Neural cell (in vitro differentiated cells): Measurements from ENCODE around the gene TSEN2. TPM values are rescaled to one million over a fixed set of nuclear protein-coding genes. Genes with fewer than 3 reads are reported as not detected.
"Not testable (repeated sequence)": the region's sequence is repeated elsewhere in the genome, so short reads cannot be mapped to it uniquely, and the experiment has no call there.

ENCODE experiments used
- H2AFZ ChIP-seq: fragments of 200-600, 300-800 bp; sonication (generic), shearing (Covaris generic); 2 replicates; pipeline ENCODE4 v1.6.0; 2014; ENCODE audit warnings: low read depth, mild to moderate bottlenecking, antibody characterized with exemption, low read length, moderate library complexity
- H3F3A ChIP-seq: fragments of 200-600 bp; shearing (Covaris generic); 2 replicates; pipeline ENCODE4 v1.6.1; 2016; ENCODE audit warnings: mild to moderate bottlenecking, moderate library complexity, mixed read lengths, antibody characterized with exemption, low read length; ENCODE audit not compliant: insufficient read depth, poor library complexity, severe bottlenecking
- H3K27ac ChIP-seq: fragments of 200-600, 300-800 bp; sonication (generic), shearing (Covaris generic); 2 replicates; pipeline ENCODE4 v1.5.1; 2014; ENCODE audit warnings: mild to moderate bottlenecking, low read length, moderate library complexity
- H3K27me3 ChIP-seq: fragments of 300-800, 200-600 bp; sonication (generic), shearing (Covaris generic); 2 replicates; pipeline ENCODE4 v1.6.0; 2014; ENCODE audit warnings: mild to moderate bottlenecking, low read depth, low read length, moderate library complexity; ENCODE audit not compliant: insufficient read depth
- H3K36me3 ChIP-seq: fragments of 300-800, 200-600 bp; sonication (generic), shearing (Covaris generic); 2 replicates; pipeline ENCODE4 v1.5.1; 2014; ENCODE audit warnings: mild to moderate bottlenecking, antibody characterized with exemption, low read length, moderate library complexity; ENCODE audit not compliant: insufficient read depth
- H3K4me2 ChIP-seq: fragments of 300-800, 200-600 bp; sonication (generic), shearing (Covaris generic); 2 replicates; pipeline ENCODE4 v1.6.0; 2014; ENCODE audit warnings: mild to moderate bottlenecking, low read length
- H3K4me3 ChIP-seq: fragments of 300-800, 200-600 bp; sonication (generic), shearing (Covaris generic); 2 replicates; pipeline ENCODE4 v1.5.1; 2014; ENCODE audit warnings: mild to moderate bottlenecking, low read length, moderate library complexity
- H3K79me2 ChIP-seq: fragments of 200-600 bp; shearing (Covaris generic); replicated peaks from 2 replicates; pipeline ENCODE4 v1.6.0; 2014; ENCODE audit warnings: mild to moderate bottlenecking, low read length, moderate library complexity; ENCODE audit not compliant: insufficient read depth
- H3K9ac ChIP-seq: fragments of 300-800, 200-600 bp; sonication (generic), shearing (Covaris generic); 2 replicates; pipeline ENCODE4 v1.6.1; 2016; ENCODE audit warnings: mild to moderate bottlenecking, low read length, mixed read lengths
- H3K9me2 ChIP-seq: fragments of 200-600 bp; shearing (Covaris generic); 2 replicates; pipeline ENCODE4 v1.6.1; 2016; ENCODE audit warnings: mild to moderate bottlenecking, low read length, mixed read lengths; ENCODE audit not compliant: insufficient read depth
- H3K9me3 ChIP-seq: fragments of 200-600, 300-800 bp; sonication (generic), shearing (Covaris generic); 2 replicates; pipeline ENCODE4 v1.6.1; 2016; ENCODE audit warnings: mild to moderate bottlenecking, mixed run types, low read length, moderate library complexity, mixed read lengths
- H4K20me1 ChIP-seq: fragments of 200-600 bp; shearing (Covaris generic); 2 replicates; pipeline ENCODE4 v1.6.1; 2016; ENCODE audit warnings: mild to moderate bottlenecking, mixed run types; ENCODE audit not compliant: insufficient read depth
- EP300 ChIP-seq: fragments of 450-650 bp; conservative IDR thresholded peaks from 2 replicates; pipeline ENCODE4 v1.6.1; 2014; ENCODE audit warnings: antibody characterized with exemption, mild to moderate bottlenecking, moderate library complexity; ENCODE audit not compliant: poor library complexity, severe bottlenecking
- EZH2 ChIP-seq: fragments of 200-600, 300-800 bp; shearing (Covaris generic), sonication (generic); IDR thresholded peaks from 2 replicates; pipeline ENCODE4 v1.6.1; 2014; ENCODE audit warnings: antibody characterized with exemption, low read length, borderline replicate concordance, mild to moderate bottlenecking; ENCODE audit not compliant: insufficient read depth, poor library complexity, severe bottlenecking
- MXI1 ChIP-seq: fragments of 450-650 bp; conservative IDR thresholded peaks from 2 replicates; pipeline ENCODE4 v1.6.1; 2014; ENCODE audit warnings: antibody characterized with exemption, mild to moderate bottlenecking; ENCODE audit not compliant: poor library complexity, severe bottlenecking
- POLR2AphosphoS5 ChIP-seq: IDR thresholded peaks from 2 replicates; pipeline ENCODE4 v1.6.1; 2012
- RAD21 ChIP-seq: fragments of 450-650 bp; conservative IDR thresholded peaks from 2 replicates; pipeline ENCODE4 v1.6.1; 2014; ENCODE audit warnings: antibody characterized with exemption, mild to moderate bottlenecking, moderate library complexity
- SMC3 ChIP-seq: fragments of 450-650 bp; conservative IDR thresholded peaks from 2 replicates; pipeline ENCODE4 v1.6.1; 2014; ENCODE audit warnings: antibody characterized with exemption, mild to moderate bottlenecking, moderate library complexity; ENCODE audit not compliant: poor library complexity
- TAF1 ChIP-seq: IDR thresholded peaks from 2 replicates; pipeline ENCODE4 v1.6.1; 2012; ENCODE audit warnings: low read depth
- polyA plus RNA-seq: library from polyadenylated mRNA; depleted of rRNA; stranded (reverse); fragments of >200 nt; gene quantifications from 2 replicates; pipeline ENCODE4 v1.2.3, GENCODE V29; 2014
- TF ChIP-seq, protein P1 (sequence below): IDR thresholded peaks from 2 replicates; pipeline ENCODE4 v1.6.1; 2012; ENCODE audit warnings: borderline replicate concordance
- TF ChIP-seq, protein P2 (sequence below): fragments of 450-650 bp; IDR thresholded peaks from 2 replicates; pipeline ENCODE4 v1.5.1; 2014; ENCODE audit warnings: antibody characterized with exemption, mild to moderate bottlenecking, moderate library complexity; ENCODE audit not compliant: poor library complexity, severe bottlenecking

TSEN2 gene
- polyA plus RNA-seq, 1 donor from 2014 or later = 22.6 TPM

DNA sequence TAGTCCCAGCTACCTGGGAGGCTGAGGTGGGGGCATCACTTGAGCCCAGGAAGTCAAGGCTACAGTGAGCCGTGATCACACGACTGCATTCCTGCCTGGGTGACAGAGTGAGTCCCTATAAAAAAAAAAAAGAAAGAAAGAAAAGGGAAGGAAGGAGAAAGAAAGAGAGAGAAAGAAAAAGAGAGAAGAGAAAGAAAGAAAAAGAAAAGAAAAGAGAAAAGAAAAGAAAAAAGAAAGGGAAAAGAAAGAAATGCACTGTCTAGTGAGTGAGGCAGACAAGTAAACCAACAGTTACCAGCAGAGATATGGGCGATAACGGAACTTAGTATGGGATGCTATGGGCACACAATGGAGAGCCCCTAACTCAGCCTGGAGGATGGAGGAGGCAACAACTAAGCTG, 37.2 kb upstream of the TSEN2 start:
- H3K27ac ChIP-seq = no peak overlapping the region
- no peaks in the 10 kb centered on the region for H4K20me1 ChIP-seq
- H3F3A ChIP-seq = no peaks in the 10 kb centered on the region
- H2AFZ ChIP-seq = no peak overlapping the region
- H3K36me3 ChIP-seq = no peaks in the 10 kb centered on the region
- TF ChIP-seq RAD21 (no peak), TAF1 (no peak), POLR2AphosphoS5 (no peak), MXI1 (no peak), EP300 (no peak), SMC3 (no peak), EZH2 (no peak)
- TF ChIP-seq, protein P1, sequence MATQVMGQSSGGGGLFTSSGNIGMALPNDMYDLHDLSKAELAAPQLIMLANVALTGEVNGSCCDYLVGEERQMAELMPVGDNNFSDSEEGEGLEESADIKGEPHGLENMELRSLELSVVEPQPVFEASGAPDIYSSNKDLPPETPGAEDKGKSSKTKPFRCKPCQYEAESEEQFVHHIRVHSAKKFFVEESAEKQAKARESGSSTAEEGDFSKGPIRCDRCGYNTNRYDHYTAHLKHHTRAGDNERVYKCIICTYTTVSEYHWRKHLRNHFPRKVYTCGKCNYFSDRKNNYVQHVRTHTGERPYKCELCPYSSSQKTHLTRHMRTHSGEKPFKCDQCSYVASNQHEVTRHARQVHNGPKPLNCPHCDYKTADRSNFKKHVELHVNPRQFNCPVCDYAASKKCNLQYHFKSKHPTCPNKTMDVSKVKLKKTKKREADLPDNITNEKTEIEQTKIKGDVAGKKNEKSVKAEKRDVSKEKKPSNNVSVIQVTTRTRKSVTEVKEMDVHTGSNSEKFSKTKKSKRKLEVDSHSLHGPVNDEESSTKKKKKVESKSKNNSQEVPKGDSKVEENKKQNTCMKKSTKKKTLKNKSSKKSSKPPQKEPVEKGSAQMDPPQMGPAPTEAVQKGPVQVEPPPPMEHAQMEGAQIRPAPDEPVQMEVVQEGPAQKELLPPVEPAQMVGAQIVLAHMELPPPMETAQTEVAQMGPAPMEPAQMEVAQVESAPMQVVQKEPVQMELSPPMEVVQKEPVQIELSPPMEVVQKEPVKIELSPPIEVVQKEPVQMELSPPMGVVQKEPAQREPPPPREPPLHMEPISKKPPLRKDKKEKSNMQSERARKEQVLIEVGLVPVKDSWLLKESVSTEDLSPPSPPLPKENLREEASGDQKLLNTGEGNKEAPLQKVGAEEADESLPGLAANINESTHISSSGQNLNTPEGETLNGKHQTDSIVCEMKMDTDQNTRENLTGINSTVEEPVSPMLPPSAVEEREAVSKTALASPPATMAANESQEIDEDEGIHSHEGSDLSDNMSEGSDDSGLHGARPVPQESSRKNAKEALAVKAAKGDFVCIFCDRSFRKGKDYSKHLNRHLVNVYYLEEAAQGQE = no peak
- TF ChIP-seq, protein P2, sequence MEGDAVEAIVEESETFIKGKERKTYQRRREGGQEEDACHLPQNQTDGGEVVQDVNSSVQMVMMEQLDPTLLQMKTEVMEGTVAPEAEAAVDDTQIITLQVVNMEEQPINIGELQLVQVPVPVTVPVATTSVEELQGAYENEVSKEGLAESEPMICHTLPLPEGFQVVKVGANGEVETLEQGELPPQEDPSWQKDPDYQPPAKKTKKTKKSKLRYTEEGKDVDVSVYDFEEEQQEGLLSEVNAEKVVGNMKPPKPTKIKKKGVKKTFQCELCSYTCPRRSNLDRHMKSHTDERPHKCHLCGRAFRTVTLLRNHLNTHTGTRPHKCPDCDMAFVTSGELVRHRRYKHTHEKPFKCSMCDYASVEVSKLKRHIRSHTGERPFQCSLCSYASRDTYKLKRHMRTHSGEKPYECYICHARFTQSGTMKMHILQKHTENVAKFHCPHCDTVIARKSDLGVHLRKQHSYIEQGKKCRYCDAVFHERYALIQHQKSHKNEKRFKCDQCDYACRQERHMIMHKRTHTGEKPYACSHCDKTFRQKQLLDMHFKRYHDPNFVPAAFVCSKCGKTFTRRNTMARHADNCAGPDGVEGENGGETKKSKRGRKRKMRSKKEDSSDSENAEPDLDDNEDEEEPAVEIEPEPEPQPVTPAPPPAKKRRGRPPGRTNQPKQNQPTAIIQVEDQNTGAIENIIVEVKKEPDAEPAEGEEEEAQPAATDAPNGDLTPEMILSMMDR = no peak
- no peaks in the 10 kb centered on the region for H3K9me3 ChIP-seq
- no peak overlapping the region for H3K4me2 ChIP-seq
- H3K4me3 ChIP-seq = no peak overlapping the region
- H3K9ac ChIP-seq = no peak overlapping the region
- no peaks in the 10 kb centered on the region for H3K79me2 ChIP-seq
- no peaks in the 10 kb centered on the region for H3K27me3 ChIP-seq
- H3K9me2 ChIP-seq = no peaks in the 10 kb centered on the region

DNA sequence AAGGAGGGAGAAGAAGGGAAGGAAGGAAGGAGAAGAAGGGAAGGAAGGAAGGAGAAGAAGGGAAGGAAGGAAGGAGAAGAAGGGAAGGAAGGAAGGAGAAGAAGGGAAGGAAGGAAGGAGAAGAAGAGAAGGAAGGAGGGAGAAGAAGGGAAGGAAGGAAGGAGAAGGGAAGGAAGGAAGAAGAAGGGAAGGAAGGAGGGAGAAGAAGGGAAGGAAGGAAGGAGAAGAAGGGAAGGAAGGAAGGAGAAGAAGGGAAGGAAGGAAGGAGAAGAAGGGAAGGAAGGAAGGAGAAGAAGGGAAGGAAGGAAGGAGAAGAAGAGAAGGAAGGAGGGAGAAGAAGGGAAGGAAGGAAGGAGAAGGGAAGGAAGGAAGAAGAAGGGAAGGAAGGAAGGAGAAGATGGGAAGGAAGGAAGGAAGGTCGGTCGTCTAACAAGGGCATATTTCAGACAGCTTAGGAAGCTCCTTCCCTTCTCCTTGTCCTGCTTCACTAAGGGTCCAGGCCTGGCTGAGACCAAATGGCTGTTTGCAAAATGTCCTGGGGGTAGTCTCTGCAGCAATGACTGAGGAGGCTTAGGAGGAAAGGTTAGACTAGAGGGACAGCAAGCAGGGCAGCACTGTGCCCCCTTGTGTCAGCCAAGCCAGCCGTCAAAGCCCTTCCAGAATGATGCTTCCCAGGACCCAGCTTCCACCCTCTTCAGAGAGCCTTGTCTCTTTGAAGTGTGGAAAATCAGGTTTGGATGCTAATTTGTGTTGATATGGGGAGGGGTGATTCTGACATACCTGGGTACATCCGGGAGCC, 35.7 kb upstream of the TSEN2 start:
- H3K27ac ChIP-seq, H3K9ac ChIP-seq, H3F3A ChIP-seq, H3K36me3 ChIP-seq, H3K9me3 ChIP-seq, H3K4me2 ChIP-seq, H3K79me2 ChIP-seq, H3K9me2 ChIP-seq, H4K20me1 ChIP-seq, H3K27me3 ChIP-seq, H2AFZ ChIP-seq, H3K4me3 ChIP-seq: not testable (repeated sequence)
